Tibial artery (tissue), 4 donors: Measurements from ENCODE around the gene MESP1.
A peak's percentile ranks its signal among the peaks of the same experiment; 100 is the strongest.

Experiments used
- DNase-seq, 2 donors: peaks; one replicate each; pipeline ENCODE4 v3.0.0-alpha.2; 2019
- H3K27ac ChIP-seq, 2 donors: fragments of 200-600 bp; sonication (generic) in 1 of 2; 1 replicate in 1 of 2; 2 replicates in 1 of 2; pipeline ENCODE4 v1.5.1; 2018 to 2019; ENCODE audit warnings: mild to moderate bottlenecking in 1 of 2
- H3K27me3 ChIP-seq, 2 donors: fragments of 200-600 bp; sonication (generic) in 1 of 2; one replicate each; pipeline versions ENCODE4 v1.5.1 to v1.6.0; 2016 to 2019
- H3K36me3 ChIP-seq, 3 donors: fragments of 200-600 bp; sonication (generic) in 2 of 3; one replicate each; pipeline ENCODE4 v1.5.1; 2016 to 2019; ENCODE audit warnings: mild to moderate bottlenecking in 2 of 3
- H3K4me1 ChIP-seq, 4 donors: fragments of 200-600 bp; sonication (generic) in 2 of 4; 1 replicate in 3 of 4; 2 replicates in 1 of 4; pipeline ENCODE4 v1.5.1; 2016 to 2019
- H3K4me3 ChIP-seq, 2 donors: fragments of 200-600 bp; sonication (generic) in 1 of 2; 1 replicate in 1 of 2; 2 replicates in 1 of 2; pipeline ENCODE4 v1.5.1; 2018 to 2019; ENCODE audit warnings: mild to moderate bottlenecking in 2 of 2
- H3K9me3 ChIP-seq, 3 donors: fragments of 200-600 bp; sonication (generic) in 1 of 3; one replicate each; pipeline ENCODE4 v1.5.1; 2016 to 2019
- CTCF ChIP-seq, 2 experiments: fragments of 200-600 bp in 1 of 2; fragments of 450-650 bp in 1 of 2; IDR thresholded peaks; one replicate each; pipeline ENCODE4 v1.5.1; 2017 to 2019; ENCODE audit warnings: antibody characterized with exemption in 2 of 2, mild to moderate bottlenecking in 1 of 2, moderate library complexity in 1 of 2
- intact Hi-C: fragments of 100-400 bp; cut with DNase I; formaldehyde crosslinking; loops from one replicate; pipeline ENCODE4 v1.15.0; 2023; ENCODE audit warnings: low total_unique reads

Gene MESP1

GRCh38 chr15:89750560-89751542 lies at the start of gene MESP1:
MESP1 (minus strand) TSS chr15:89751249; CDS start chr15:89751231, 18 bp downstream.
- DNase-seq, result peak; percentile 85 to 93
- H3K27me3 ChIP-seq, result peaks cover 0 to 30% of the 10 kb centered on the region in 2 donors
- H3K36me3 ChIP-seq, result no peaks in the 10 kb centered on the region
- H3K4me1 ChIP-seq, result peaks cover 0 to 23% (median 14%) of the 10 kb centered on the region in 4 donors
- H3K4me3 ChIP-seq, result peak within 1 kb of the TSS; percentile 66 to 87
- peak within 1 kb of the TSS; percentile 64 to 69 for H3K27ac ChIP-seq
- TF ChIP-seq CTCF (IDR thresholded peaks at IDR 0.05), result peak; percentile 88 to 93
- intact Hi-C loops, result loop anchor here (5.0 to 10.0 kb wide), 2 partner anchors 104 to 324 kb away; no protein-coding TSS in a partner anchor
- no peaks in the 10 kb centered on the region for H3K9me3 ChIP-seq

- Histone ChIP-seq H3K4me1 (peaks cover 0 to 4% (median under 1%) of the 10 kb centered on the region in 4 donors), H3K27ac (no peak overlapping the region), H3K9me3 (peaks cover 0 to 5% (median 0%) of the 10 kb centered on the region in 3 donors), H3K36me3 (peaks cover 0 to 74% (median 14%) of the 10 kb centered on the region in 3 donors), H3K4me3 (no peak overlapping the region), H3K27me3 (peaks cover 0 to 5% of the 10 kb centered on the region in 2 donors)
- DNase-seq, result no peak
- TF ChIP-seq CTCF (IDR thresholded peaks at IDR 0.05), result no peak
- intact Hi-C loops, result no loop called here
Measured at GRCh38 chr15:89799918-89800498, 49.0 kb upstream of the MESP1 start.

GRCh38 chr15:89799011-89799911 lies 48.2 kb upstream of the MESP1 start:
- no peak overlapping the region for H3K27ac ChIP-seq
- H3K4me3 ChIP-seq, result no peak overlapping the region
- no peak for DNase-seq
- peaks cover 0 to 5% of the 10 kb centered on the region in 2 donors for H3K27me3 ChIP-seq
- TF ChIP-seq CTCF (IDR thresholded peaks at IDR 0.05), result no peak
- H3K36me3 ChIP-seq, result peaks cover 0 to 66% (median 14%) of the 10 kb centered on the region in 3 donors
- intact Hi-C loops, result no loop called here
- H3K9me3 ChIP-seq, result peaks cover 0 to 5% (median 0%) of the 10 kb centered on the region in 3 donors
- H3K4me1 ChIP-seq, result peaks cover 0 to 10% (median 4%) of the 10 kb centered on the region in 4 donors

- intact Hi-C loops, result no loop called here
- no peak overlapping the region for H3K27ac ChIP-seq
- peaks cover 0 to 3% of the 10 kb centered on the region in 2 donors for H3K27me3 ChIP-seq
- peaks cover 0 to 51% (median 7%) of the 10 kb centered on the region in 3 donors for H3K36me3 ChIP-seq
- no peak for TF ChIP-seq CTCF (IDR thresholded peaks at IDR 0.05)
- no peak overlapping the region for H3K4me3 ChIP-seq
- no peak for DNase-seq
- peaks cover 0 to 10% (median 4%) of the 10 kb centered on the region in 4 donors for H3K4me1 ChIP-seq
- H3K9me3 ChIP-seq, result peaks cover 0 to 5% (median 0%) of the 10 kb centered on the region in 3 donors
Measured at GRCh38 chr15:89797678-89798201, 46.7 kb upstream of the MESP1 start.

- H3K27ac ChIP-seq, result no peak overlapping the region
- H3K4me1 ChIP-seq, result peaks cover 0 to 10% (median 4%) of the 10 kb centered on the region in 4 donors
- H3K36me3 ChIP-seq, result peaks cover 0 to 44% (median 6%) of the 10 kb centered on the region in 3 donors
- peaks cover 0 to 5% (median 0%) of the 10 kb centered on the region in 3 donors for H3K9me3 ChIP-seq
- no peaks in the 10 kb centered on the region for H3K27me3 ChIP-seq
- no peak overlapping the region for H3K4me3 ChIP-seq
- no peak for TF ChIP-seq CTCF (IDR thresholded peaks at IDR 0.05)
- intact Hi-C loops, result no loop called here
- DNase-seq, result no peak
Measured at GRCh38 chr15:89795996-89796395, 44.9 kb upstream of the MESP1 start.
